ENCODE results near the gene CMTM5. TPM values are rescaled to one million over a fixed set of nuclear protein-coding genes. Genes with fewer than 3 reads are reported as not detected.

Gene CMTM5
- total and polyA plus RNA-seq, 7 donors = 1.2 to 4.6 (median 3.1) TPM; not detected in 2

DNA sequence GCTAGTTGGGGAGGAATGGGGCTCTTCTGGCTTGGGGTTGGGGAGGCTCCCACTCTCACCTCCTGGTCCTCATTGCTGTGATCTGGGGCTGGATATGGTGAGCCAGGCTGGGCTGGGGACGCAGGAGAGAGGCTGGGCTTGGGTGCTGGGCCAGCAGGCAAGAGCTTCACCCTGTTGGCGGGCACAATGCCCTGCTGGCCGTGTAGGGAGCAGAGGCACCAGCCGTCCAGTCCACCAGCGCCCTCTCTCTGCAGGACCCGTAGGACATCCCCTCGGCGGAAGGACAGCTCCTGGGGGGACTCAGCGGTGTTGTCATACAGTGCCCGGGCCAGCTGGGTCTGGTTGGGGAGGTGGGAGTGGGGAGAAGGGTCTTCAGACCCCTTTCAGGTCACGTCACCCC is 16.4 kb upstream of the CMTM5 start:
- Histone ChIP-seq H3K27me3 (no peaks in the 10 kb centered on the region), H3K36me3 (peaks cover 4 to 35% (median 11%) of the 10 kb centered on the region in 4 donors), H3K4me3 (no peak overlapping the region), H3K9me3 (no peaks in the 10 kb centered on the region), H3K27ac (peak overlapping the region; percentile 10 to 39 (median 35)), H3K4me1 (peaks cover 0 to 59% (median 27%) of the 10 kb centered on the region in 4 donors)
- intact Hi-C loops (cut with DNase I) = no loop called here
- 71 to 81% methylated on average over 11 of the region's 11 CpGs for WGBS, 2 donors
- no peak for DNase-seq
- no peak for TF ChIP-seq EP300 (IDR thresholded peaks at IDR 0.05)
- TF ChIP-seq, protein P1, sequence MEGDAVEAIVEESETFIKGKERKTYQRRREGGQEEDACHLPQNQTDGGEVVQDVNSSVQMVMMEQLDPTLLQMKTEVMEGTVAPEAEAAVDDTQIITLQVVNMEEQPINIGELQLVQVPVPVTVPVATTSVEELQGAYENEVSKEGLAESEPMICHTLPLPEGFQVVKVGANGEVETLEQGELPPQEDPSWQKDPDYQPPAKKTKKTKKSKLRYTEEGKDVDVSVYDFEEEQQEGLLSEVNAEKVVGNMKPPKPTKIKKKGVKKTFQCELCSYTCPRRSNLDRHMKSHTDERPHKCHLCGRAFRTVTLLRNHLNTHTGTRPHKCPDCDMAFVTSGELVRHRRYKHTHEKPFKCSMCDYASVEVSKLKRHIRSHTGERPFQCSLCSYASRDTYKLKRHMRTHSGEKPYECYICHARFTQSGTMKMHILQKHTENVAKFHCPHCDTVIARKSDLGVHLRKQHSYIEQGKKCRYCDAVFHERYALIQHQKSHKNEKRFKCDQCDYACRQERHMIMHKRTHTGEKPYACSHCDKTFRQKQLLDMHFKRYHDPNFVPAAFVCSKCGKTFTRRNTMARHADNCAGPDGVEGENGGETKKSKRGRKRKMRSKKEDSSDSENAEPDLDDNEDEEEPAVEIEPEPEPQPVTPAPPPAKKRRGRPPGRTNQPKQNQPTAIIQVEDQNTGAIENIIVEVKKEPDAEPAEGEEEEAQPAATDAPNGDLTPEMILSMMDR (IDR thresholded peaks at IDR 0.05) = no peak
- no peak for TF ChIP-seq POLR2A (IDR thresholded peaks at IDR 0.05)
- no peak for TF ChIP-seq POLR2AphosphoS5 (IDR thresholded peaks at IDR 0.05)

DNA sequence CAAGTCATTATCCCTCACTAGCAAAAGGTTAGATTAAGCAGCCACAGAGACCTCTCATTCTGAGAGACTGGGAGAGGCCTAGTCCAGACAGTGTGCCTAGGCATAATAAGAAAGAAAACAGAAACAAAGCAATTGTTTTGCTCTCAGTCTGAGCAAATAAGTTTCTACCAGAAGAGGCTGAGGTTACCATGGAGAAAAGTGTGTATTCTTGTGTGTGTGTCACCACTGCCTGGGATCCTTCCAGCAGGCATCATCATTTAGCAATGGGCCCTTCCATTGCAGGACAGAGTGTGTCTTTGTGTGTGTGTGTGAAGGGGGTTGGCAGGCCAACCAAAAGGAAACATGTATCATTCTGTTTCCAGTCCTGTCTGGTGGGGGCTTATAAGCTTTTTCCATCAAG is 15.5 kb upstream of the CMTM5 start:
- peak in 1 of 4 donors; percentile 27 for TF ChIP-seq POLR2AphosphoS5 (IDR thresholded peaks at IDR 0.05)
- no peak for TF ChIP-seq POLR2A (IDR thresholded peaks at IDR 0.05)
- TF ChIP-seq, protein P1 (IDR thresholded peaks at IDR 0.05) = no peak
- no peak for TF ChIP-seq EP300 (IDR thresholded peaks at IDR 0.05)
- intact Hi-C loops (cut with DNase I) = no loop called here
- Histone ChIP-seq H3K9me3 (no peaks in the 10 kb centered on the region), H3K27me3 (no peaks in the 10 kb centered on the region), H3K4me1 (peaks cover 0 to 62% (median 30%) of the 10 kb centered on the region in 4 donors), H3K27ac (peak overlapping the region; percentile 10 to 47 (median 38)), H3K36me3 (peaks cover 4 to 35% (median 11%) of the 10 kb centered on the region in 4 donors), H3K4me3 (no peak overlapping the region)
- DNase-seq = no peak

DNA sequence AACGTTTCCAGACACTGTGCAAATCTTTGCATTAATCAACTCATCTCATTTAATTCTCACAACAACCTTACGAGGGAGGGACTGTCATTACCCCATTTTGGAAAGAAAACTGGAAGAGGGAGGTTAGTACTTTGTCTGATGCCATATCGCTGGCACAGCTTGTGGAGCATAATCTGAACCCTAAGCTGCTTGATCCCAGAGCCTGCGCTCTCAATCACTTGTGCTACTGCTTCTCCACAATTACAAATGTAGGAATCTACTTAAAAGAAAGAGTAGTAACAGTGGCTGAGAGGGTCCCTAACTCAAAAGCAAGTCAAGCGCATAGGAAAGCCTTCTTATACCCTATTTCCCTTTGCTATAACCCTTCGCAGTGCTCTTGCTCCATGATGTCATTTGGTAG is 15.1 kb upstream of the CMTM5 start:
- H3K36me3 ChIP-seq = peaks cover 4 to 31% (median 11%) of the 10 kb centered on the region in 4 donors
- intact Hi-C loops (cut with DNase I) = no loop called here
- no peak overlapping the region for H3K4me3 ChIP-seq
- H3K4me1 ChIP-seq = peaks cover 0 to 66% (median 33%) of the 10 kb centered on the region in 4 donors
- TF ChIP-seq POLR2AphosphoS5 (IDR thresholded peaks at IDR 0.05) (no peak), EP300 (IDR thresholded peaks at IDR 0.05) (no peak)
- H3K27me3 ChIP-seq = no peaks in the 10 kb centered on the region
- peak overlapping the region; percentile 22 to 47 (median 38) for H3K27ac ChIP-seq
- DNase-seq = no peak
- WGBS, 2 donors = 74 to 81% methylated on average over 6 of the region's 6 CpGs
- no peaks in the 10 kb centered on the region for H3K9me3 ChIP-seq

DNA sequence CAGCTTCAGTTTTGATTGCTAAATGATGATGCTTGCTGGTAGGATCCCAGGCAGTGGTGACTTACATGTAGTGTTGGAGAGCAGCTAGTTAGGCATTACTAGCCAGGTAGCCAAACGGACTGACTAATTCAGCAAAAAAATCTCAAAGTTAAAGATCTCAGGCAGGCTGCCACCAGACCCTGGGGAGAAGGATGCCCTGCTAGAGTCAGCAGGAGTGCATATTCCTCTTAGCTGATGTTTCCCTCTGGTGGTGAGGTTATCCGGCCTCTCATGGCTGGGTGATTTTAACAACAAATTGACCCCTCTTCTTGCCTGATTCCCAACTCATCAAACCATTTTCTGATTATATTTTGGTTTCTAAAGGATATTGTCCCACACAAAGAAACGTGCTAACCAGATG is 14.6 kb upstream of the CMTM5 start:
- Histone ChIP-seq H3K4me3 (no peak overlapping the region), H3K4me1 (peaks cover 0 to 70% (median 36%) of the 10 kb centered on the region in 4 donors), H3K27me3 (no peaks in the 10 kb centered on the region), H3K27ac (peak overlapping the region; percentile 22 to 47 (median 38)), H3K9me3 (no peaks in the 10 kb centered on the region), H3K36me3 (peaks cover 2 to 27% (median 8%) of the 10 kb centered on the region in 4 donors)
- TF ChIP-seq POLR2AphosphoS5 (IDR thresholded peaks at IDR 0.05) = no peak
- TF ChIP-seq EP300 (IDR thresholded peaks at IDR 0.05) = no peak
- TF ChIP-seq, protein P1 (IDR thresholded peaks at IDR 0.05) = no peak
- no peak for TF ChIP-seq POLR2A (IDR thresholded peaks at IDR 0.05)
- intact Hi-C loops (cut with DNase I) = no loop called here
- WGBS, 2 donors = 65 to 78% methylated on average over 3 of the region's 3 CpGs
- no peak for DNase-seq

DNA sequence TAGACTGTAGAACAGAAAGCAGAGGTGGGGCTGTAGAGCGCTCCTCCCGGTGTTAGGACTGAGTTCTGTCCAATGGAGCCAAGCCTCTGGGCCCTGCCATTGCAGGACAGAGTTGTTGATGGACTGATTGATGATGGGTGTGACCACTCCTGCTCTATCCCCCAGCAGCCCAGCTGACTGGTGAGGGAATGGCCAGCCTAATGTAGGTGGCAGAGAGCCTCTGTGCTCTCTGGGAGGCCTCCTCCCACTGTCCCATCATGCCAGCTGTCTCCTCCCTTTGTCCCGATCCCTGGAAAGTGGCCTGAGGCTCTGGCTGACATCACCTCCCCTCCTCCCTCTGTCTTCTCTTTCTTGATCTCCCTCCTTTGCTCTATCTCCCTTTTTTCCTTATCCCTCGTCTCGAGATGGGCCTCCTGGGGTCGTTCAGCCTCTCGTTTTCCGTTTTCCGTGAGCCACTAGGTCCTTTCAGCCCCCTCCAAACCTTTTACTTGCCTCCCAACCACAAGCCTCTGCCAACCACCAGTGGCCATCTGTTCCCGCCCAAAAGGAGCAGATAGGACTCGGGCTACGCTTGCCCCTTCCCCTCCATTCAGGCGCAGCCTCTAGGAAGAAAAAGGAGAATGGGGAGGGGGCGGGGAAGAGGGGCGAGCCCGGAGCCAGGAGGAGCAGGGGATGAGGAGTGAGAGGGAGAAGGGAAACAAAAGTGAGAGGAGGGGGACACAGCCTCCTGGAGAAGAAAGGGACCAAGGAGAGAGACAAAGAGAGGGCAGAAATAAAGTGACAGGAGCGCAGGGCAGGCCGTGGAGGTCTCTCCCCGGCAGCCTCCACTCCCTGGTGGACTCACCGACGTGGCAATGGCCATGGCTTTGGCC is 12.4 kb upstream of the CMTM5 start:
- H3K4me1 ChIP-seq = peaks cover 0 to 70% (median 36%) of the 10 kb centered on the region in 4 donors
- TF ChIP-seq POLR2AphosphoS5 (IDR thresholded peaks at IDR 0.05) (peak; percentile 35 to 48 (median 44)), EP300 (IDR thresholded peaks at IDR 0.05) (no peak)
- WGBS, 2 donors = 37 to 52% methylated on average over 21 of the region's 21 CpGs
- no peaks in the 10 kb centered on the region for H3K9me3 ChIP-seq
- peak overlapping the region; percentile 42 to 75 (median 65) for H3K4me3 ChIP-seq
- DNase-seq = no peak
- peak overlapping the region; percentile 92 to 98 (median 94) for H3K27ac ChIP-seq
- H3K36me3 ChIP-seq = peaks cover 0 to 9% (median 4%) of the 10 kb centered on the region in 4 donors
- H3K27me3 ChIP-seq = no peaks in the 10 kb centered on the region
- intact Hi-C loops (cut with DNase I) = loop anchor here (5.0 kb wide), 1 partner anchor 193 kb away; the partner anchor contains the start of gene THTPA
